Measurements from ENCODE around the gene CENPN.

CENPN gene

GRCh38 chr16:80989801-80990200, 17.2 kb upstream of the CENPN start:
- ChIA-PET CTCF (interaction anchor here (0.7 to 1.0 kb wide), 2 partner anchors 14 to 600 kb away, joined by 3 to 4 read pairs; no protein-coding TSS in a partner anchor), POLR2A (ENCODE audit: low non-redundant PET) (no interaction called here)
- TF ChIP-seq, protein P1, sequence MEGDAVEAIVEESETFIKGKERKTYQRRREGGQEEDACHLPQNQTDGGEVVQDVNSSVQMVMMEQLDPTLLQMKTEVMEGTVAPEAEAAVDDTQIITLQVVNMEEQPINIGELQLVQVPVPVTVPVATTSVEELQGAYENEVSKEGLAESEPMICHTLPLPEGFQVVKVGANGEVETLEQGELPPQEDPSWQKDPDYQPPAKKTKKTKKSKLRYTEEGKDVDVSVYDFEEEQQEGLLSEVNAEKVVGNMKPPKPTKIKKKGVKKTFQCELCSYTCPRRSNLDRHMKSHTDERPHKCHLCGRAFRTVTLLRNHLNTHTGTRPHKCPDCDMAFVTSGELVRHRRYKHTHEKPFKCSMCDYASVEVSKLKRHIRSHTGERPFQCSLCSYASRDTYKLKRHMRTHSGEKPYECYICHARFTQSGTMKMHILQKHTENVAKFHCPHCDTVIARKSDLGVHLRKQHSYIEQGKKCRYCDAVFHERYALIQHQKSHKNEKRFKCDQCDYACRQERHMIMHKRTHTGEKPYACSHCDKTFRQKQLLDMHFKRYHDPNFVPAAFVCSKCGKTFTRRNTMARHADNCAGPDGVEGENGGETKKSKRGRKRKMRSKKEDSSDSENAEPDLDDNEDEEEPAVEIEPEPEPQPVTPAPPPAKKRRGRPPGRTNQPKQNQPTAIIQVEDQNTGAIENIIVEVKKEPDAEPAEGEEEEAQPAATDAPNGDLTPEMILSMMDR (conservative IDR thresholded peaks at IDR 0.05; ENCODE audit: low read depth), result no peak
- no peak for DNase-seq (ENCODE audit: low spot score)
- no peak overlapping the region for H3K27ac ChIP-seq

GRCh38 chr16:80990577-80990976, 16.4 kb upstream of the CENPN start:
- POLR2A ChIA-PET (ENCODE audit: low non-redundant PET), result no interaction called here

GRCh38 chr16:80990978-80991377, 16.0 kb upstream of the CENPN start:
- CTCF ChIA-PET, result interaction anchor here (0.6 to 0.9 kb wide), 2 partner anchors 13 to 1125 kb away, joined by 3 to 6 read pairs; no protein-coding TSS in a partner anchor
- POLR2A ChIA-PET (ENCODE audit: low non-redundant PET), result interaction anchor here (0.6 kb wide), 1 partner anchor 46 kb away, joined by 4 read pairs; no protein-coding TSS in a partner anchor
- DNase-seq (ENCODE audit: low spot score), result no peak
- no peak overlapping the region for H3K27ac ChIP-seq
- TF ChIP-seq, protein P1 (conservative IDR thresholded peaks at IDR 0.05; ENCODE audit: low read depth), result no peak

More at GRCh38 chr16:80990577-80990976, 16.4 kb upstream of the CENPN start:
- no peak overlapping the region for H3K27ac ChIP-seq
- DNase-seq (ENCODE audit: low spot score), result no peak
- CTCF ChIA-PET, result interaction anchor here (0.9 kb wide), 1 partner anchor 14 kb away, joined by 3 read pairs; no protein-coding TSS in a partner anchor
- TF ChIP-seq, protein P1 (conservative IDR thresholded peaks at IDR 0.05; ENCODE audit: low read depth), result no peak

- CTCF ChIA-PET, result no interaction called here
- no peak overlapping the region for H3K27ac ChIP-seq
- DNase-seq (ENCODE audit: low spot score), result no peak
- POLR2A ChIA-PET (ENCODE audit: low non-redundant PET), result no interaction called here
- TF ChIP-seq, protein P1 (conservative IDR thresholded peaks at IDR 0.05; ENCODE audit: low read depth), result no peak
Observed at GRCh38 chr16:80991792-80992430, 15.1 kb upstream of the CENPN start.

DNA sequence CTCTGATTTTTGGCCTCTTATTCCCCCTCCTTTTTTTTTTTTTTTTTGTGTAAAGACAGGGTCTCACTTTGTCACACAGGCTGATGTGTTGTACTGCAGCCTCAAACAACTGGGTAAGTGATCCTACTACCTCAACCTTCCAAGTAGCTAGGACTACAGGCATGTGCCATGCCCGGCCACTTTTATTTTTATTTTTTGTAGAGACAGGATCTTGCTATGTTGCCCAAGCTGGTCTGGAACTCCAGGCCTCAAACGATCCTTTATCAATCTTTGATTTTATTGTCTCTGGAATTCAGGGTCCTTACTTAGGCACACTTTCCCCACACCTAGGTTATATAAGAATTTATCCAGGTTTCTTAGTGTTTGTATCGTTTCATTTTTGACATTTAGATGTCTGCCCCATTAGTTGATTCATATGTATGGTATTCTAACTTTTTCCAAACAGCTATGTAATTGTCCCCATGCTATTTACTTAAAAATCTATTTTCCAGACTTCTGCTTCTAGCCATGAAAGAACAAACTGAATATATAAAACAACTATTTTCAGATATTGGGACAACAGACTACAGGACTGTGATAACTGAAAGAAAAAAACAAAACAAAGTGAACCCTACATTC, 14.2 kb upstream of the CENPN start:
- TF ChIP-seq, protein P1 (conservative IDR thresholded peaks at IDR 0.05; ENCODE audit: low read depth), result no peak
- POLR2A ChIA-PET (ENCODE audit: low non-redundant PET), result no interaction called here
- CTCF ChIA-PET, result no interaction called here
- DNase-seq (ENCODE audit: low spot score), result no peak
- no peak overlapping the region for H3K27ac ChIP-seq

DNA sequence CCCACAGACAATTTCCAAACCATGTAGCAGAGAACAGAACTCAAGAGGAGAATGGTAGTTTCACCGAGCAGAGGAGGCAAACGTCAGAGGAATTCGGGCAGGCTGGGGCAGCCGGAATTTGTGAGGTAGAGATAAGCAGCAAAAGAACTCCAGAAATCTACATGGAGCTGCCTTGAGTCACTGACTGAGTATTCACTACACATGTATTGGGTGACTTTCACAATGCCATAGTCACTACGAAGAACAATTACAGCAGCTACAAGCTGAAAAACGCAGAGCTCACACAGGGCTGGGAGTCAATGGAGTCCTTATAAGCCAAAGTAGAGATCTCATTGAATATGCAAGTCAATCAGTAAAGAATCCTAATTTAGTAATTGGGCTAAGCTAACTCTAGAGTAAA, 13.7 kb upstream of the CENPN start:
- no peak overlapping the region for H3K27ac ChIP-seq
- POLR2A ChIA-PET (ENCODE audit: low non-redundant PET), result no interaction called here
- CTCF ChIA-PET, result interaction anchor here (0.6 to 1.0 kb wide), 2 partner anchors 11 to 101 kb away, joined by 3 to 4 read pairs; no protein-coding TSS in a partner anchor
- peak; percentile 58 for DNase-seq (ENCODE audit: low spot score)
- TF ChIP-seq, protein P1 (conservative IDR thresholded peaks at IDR 0.05; ENCODE audit: low read depth), result no peak
